Measurements from ENCODE around the gene NLGN4Y.

Gene NLGN4Y

DNA sequence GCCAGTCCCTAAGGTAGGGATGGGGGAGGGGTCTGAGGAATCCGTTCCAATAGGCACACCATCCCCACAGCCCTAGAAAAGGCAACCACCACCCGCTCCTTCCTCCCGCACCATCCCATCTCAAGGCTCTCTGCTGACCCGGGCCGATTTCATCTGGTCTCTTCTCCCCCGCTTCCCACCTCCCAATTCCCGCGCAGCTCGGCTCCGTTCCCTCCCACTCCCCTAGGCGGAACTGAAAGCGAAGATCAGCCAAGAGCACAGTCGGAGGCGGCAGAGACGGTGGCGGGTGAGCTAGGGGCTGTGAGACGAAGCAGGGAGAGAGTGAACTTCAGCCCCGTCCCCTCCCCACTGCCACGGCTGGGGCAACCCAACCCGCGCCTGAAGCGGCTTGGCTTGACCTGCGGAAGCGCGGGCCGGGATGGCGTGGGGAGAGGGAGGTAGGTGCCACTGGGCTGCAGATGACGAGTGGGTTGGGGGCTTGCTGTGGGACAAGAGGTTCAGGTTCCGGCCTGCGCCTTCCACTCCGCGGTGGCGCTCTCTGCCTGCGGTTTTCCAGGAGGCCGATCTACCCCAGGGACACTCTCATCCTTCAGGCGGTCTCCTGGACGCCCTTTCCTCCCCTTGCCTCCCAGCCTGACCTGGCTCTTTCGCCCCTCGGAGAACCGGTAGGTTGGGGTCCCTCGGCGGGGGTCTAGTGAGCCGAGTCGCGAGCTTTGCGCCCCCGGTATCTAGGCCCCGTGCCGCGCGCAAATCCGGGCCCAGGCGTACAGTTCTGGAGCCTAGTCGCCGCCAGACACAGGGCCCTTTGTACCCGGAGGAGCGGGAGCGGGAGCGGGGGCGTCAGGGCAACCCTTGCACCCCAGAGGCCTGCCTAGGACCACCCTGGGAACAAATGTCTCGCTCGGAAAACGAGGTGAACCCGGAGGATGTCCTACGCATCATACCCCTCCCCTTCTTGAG lies at the start of gene NLGN4Y:
Gene NLGN4Y (plus strand): TSS at position 258 of the 960 bp plus-strand sequence. CDS start 97,591 bp downstream, outside the sequence.
- DNase-seq: peak; percentile 0

DNA sequence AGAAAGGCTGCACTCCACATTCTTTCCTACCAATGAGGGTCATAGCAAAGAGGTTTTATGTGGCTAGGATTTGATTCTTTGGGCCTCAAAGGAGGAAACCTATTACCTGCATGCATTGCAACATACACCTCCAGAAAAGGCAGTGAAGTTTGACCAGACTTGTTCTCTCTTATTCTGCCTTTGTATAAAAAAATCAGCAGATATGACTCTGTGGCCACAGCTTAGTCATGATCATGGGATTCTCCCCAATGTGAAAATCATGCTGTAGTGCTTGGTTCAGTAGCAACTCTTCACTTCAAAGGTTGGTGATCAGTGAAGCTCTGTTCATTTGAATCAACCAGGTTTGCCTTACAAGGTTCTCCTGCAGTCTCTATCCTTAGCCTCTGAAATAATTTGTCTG lies 38.4 kb upstream of the NLGN4Y start:
- no peak for DNase-seq

DNA sequence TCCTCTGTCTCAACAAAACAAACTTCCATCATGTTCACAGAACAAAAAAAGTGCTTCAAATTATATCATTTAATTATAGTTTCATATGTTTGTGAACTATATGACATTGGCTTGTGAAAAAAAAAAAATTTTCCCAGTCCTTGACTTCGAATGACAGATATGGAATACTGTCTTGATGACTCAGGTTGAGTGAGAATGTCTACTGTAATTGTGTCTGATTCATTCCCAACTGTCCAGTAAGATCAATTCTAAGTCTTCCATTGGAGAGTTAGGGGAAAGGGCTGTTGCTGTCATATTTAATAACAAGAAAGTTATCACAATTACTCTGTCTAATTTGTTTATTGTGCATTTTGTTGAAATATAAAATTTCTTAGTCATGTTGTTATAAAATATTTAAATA lies 34.1 kb upstream of the NLGN4Y start:
- DNase-seq: no peak

DNA sequence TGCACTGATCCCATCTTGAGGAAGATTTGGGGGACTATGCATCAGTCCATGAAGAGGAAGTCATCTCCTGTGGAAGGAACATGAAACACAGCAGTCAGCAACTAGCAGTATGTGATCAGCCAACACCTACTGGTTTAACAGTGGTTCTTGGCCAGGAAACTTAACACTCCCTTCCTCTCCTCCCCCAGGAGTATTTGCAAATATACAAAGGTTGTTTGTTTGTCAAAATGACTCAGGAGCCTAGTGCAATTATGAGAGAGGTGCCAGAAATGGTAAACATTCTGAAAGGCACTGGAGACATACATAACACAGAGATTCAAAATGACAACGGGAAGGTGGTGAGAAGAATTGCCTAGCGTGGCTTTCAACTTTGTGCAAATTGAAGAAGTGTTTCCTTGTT lies 26.3 kb upstream of the NLGN4Y start:
- no peak for DNase-seq

DNA sequence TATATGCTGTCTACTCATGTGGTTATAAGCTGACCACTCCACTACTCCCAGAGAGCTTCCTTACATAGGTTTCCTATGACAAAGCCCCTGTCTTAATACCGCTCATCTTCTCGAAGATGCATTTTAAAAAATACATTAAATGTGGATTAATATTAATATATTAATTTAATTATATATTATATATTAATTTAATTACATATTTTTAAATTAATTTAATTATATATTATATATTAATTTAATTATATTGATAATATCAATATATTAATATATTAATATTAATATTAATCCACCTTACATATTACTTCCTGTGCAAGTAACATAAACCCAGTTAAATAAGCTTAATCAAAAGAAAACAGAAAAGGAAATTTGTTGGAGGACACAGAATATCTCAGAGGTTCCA lies 19.7 kb upstream of the NLGN4Y start:
- no peak for DNase-seq

DNA sequence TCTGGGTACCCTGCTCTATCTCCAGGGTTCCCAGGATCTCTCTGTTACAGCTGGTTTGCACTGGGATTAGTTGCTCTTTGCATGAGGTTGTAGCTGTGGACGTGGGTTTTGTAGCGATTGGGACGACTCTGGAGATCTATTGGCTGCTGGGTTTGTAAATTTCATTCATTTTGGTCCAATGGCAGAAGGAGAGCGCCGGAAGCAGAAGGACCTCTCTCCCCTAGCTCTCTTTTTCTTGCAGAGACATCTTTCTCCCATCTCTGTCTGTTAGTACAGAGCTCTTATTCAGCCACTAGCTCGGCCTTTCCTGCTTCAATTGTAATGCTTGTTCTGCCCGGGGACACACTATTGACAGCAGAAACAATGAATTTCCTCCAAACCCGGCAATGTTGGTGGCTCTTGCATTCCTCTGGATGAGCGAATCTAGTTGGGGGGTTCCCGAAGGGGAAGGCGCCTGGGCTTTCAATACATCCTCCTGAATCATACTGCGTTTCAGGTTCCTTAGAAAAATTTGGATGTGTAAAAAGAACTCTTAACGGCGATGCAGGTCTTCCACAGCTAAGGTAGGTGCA lies 1.9 kb upstream of the NLGN4Y start:
- DNase-seq: no peak

DNA sequence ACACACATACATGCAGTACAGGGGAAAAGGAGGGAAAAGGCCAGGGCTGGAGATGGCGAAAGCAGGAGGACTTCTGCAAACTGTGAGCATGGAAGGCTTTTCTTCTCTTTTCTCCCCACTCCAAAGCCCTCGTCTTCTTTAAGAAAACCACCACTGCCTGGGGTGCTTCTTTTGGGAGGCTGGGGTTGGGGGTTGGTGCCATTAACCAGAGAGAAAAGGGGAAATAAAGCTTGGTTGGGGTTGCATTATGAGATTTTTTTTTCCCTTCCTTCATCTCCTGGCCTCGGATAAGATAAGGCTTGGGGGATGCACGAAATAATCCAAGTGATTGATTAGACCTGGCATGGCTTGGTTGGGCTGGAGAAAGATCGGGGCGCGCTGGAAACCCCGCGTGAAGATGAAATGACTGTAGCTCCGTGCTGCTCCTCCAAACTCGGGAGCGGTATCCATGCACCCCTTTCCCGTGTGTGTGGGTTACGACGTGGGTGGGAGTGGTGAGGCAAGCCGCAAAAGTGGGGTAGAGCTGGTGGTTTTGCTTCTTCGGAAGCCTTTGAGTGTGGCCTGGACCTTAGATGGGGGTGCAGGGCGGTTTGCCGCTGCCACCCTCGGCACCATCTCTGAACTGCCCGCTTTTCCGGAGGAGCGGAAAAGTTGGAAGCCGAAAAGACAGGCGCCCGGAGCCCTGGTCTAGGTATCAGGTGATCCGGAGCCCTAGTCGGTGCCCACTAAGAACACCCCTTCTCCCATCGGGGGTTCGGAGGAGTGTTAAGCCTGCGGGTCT lies 648 bp upstream of the NLGN4Y start:
- DNase-seq: no peak

DNA sequence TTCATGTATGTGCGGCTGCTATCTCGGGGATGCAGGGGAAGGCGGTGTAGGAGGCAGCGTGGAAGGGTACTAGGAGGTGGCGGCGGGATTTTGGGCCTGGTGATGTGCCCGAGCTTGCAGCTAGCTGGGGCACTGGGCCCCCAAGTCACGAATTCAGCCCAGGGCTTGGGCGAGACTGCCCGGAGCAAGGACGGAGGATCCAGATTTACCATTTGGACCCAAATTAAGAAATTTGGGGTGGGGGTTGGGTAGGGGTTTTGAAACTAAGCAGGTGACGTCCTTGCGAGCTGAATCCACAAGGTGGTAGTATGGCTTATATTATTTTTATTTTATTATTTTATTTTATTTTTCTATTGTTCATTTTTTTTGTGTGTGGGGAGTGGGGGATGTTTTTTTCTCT lies 986 bp downstream of the NLGN4Y start:
- DNase-seq: no peak

DNA sequence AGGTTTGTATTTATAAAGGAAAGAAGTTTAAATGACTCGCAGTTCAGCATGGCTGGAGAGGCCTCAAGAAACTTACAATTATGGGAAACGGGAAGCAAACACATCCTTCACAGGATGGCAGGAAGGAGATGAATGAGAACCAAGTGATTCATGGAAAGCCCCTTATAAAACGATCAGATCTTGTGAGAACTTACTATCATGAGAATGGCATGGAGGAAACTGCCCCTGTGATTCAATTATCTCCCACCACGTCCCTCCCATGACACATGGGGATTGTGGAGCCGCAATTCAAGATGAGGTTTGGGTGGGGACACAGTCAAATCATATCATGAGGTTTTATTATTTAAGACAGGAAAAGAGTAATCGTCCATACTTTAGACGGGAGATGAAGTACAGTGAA lies 4.0 kb downstream of the NLGN4Y start:
- no peak for DNase-seq

DNA sequence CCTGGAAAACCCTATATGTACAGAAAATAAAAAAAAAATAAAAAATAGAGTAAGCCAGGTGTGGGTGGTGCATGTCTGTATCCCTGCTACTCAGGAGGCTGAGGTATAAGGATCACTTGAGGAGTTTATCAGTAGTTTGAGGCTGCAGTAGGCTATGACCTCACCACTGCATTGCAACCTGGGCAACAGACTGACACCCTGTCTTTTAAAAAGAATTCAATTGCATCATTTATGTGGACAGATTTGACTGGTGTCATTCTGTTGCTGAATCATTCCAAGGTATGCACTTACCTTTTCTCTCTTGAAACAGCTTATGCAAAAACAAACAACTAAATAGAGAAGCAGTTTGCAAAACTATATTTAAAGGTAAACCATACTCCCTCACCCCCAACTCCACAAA lies 12.4 kb downstream of the NLGN4Y start:
- DNase-seq: no peak

DNA sequence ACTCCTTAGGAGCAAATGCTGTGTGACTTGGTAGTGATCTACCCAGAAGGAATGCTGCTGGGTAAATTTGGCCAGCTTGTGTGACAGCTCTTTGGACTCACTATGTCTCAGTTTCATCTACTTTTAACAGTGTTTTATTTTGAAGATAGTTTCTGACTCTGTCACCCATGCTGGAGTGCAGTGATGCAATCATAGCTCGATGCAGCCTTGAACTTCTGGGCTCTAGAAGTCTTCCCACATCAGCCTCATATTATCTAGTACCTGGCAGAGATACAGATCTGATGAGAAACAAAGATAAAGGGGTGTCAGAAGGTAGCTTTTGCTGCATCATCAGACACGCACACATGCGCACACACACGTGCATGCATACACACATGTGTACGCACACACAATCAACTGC lies 19.2 kb downstream of the NLGN4Y start:
- no peak for DNase-seq

DNA sequence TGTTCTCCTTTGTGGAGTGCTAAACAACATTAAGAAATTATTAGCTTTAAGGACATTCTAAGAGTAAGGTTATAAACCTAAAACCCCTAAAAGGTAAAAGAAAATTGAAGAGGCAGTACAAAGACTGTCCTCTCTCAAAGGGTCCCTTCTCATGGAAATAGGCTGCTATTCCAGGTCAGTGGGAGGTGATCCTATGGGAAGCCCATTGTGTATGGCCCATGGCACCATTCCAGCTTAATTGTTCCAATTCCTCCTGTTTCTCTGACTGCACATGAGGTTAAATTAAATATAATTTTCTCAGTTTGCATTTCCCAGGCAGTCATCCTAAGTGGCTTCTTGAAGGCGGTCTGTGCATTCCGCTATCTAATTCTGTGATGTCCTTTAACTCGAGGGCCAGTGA lies 57.0 kb downstream of the NLGN4Y start:
- DNase-seq: no peak

DNA sequence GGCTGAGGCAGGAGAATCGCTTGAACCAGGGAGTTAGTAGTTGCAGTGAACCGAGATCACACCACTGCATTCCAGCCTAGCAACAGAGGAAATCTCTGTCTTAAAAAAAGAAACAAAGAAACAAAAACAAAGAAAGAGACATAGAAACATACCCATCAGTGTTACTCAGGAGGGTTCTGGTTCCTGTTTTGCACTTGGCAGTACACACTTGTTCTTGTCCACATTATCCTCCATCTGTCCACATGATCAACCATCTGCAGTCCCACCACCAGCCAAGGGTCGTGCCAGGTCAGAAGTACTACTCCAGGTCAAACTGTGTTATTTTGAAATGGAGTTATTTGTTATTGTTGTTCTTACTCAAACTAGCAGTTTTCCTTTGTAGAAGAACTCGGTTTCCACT lies 62.4 kb downstream of the NLGN4Y start:
- DNase-seq: no peak

DNA sequence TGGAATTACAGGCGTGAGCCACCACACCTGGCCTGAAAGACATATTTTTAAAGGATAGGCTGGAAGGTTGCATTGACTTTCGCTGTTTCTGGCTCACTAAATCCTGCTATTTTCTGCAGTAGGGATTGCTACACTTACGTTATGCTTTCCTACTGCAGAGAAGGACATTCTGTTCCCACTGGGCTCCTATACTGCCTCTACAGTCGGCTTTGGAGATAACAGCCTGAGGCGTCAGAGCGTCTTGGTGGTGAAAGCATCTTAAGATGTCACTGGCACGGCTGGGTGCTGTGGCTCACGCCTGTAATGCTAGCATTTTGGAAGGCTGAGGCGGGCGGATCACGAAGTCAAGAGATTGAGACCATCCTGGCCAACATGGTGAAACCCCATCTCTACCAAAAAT lies 77.0 kb downstream of the NLGN4Y start:
- DNase-seq: no peak

DNA sequence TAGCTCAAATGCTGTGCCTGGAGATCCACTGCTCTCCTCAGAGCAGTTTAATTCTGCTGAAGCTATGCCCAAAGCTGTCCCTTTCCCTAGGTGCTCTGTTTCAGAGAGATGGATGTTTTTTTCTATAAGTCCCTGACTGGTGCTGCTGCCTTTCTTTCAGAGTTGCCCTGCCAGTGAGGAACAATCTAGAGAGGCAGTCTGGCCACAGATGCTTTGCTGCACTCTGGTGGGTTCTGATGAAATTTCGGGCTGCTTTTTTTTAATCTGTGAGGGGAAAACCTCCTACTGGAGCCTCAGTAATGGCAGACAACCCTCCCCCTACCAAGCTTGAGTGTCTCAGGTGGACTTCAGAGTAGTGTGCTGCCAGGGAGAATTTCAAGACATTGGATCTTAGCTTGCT lies 93.3 kb downstream of the NLGN4Y start:
- no peak for DNase-seq

DNA sequence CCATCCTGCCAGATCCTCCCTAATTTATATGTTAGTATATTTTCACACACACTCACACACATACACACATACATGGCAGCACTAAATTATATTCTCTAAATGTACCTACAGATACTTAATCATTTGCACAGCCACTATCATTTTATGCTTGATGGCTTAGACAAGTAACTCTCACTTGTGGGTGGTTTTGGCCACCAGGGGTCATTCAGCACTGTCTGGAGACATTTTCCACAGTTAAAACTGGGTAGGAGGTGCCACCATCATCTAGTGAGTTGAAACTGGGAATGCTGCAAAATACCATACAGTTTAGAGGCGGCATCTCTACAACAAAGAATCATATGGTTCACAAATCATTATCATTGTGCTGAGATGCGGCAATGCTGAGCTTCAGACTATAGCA lies 94.2 kb downstream of the NLGN4Y start:
- DNase-seq: no peak

DNA sequence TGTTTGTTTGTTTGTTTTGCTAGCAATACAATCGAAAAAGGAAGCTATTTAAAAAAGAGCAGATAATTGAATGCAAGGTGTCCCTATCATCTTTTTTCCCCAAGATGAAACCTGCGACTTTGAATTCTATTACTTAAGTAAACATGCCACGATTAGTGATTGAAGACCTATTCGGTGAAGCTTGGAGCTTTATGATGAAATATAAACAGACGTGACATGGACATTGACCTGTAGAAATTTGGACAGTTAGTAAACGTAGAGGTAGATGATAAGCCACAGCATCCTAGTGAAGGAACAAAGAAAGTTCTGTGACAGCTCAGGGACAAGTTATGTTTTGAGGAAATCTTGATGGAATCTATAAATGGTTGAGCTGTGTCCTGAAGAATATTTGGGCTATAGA lies 103.9 kb downstream of the NLGN4Y start:
- no peak for DNase-seq

DNA sequence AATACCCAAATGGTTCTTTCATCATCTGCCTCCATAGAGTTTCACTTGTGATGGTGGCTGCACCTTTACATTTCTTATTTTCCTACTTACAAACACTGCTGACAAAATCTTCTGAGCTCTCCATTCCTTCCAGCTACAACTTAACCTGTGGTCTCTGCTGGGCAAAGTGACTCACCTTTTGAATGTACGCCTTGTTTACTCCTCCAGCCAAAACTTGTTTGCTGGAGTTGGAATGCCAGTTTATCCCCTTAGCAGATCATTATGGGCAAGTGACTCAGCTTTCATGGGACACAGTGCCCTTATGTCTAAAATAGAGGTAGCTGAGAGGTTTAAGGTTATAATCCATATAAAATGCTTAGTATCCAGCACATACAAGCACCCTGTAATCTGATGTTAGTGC lies 107.3 kb downstream of the NLGN4Y start:
- DNase-seq: no peak

DNA sequence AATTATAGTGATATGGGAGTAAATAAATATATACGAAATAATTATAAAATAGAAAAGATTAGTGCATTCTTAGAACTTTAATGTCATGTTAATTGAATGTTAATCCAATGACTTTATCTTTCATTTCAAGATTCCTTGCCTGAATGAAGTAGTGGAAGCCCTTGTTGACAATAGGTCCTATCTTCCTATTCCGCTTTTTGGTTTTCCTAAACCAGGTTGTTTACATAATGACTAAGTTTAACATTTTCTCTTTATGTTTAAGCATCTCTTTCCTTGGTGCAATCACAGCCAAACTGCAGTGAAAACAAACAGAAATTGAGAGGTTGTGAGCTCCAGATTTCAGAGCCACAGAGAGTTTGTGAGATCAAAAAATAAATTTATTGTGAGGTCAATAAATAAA lies 109.4 kb downstream of the NLGN4Y start:
- no peak for DNase-seq

DNA sequence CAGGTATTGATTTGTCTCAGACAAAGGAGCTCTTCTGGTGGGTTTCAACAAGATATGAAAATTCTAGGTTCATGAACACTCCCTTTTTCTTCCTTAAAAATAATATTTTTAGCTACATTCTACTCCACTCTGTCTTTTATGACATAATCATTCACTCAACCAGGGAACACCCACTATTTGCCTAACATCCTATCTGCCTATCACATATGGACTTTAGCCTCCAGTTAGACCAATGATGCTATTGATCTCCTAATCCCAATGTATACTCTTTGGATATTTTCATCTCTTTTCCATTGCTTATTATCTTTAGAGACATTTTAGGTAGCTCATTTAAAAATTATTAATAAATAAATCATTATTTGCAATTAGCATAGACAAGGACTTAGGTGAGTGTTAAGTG lies 110.6 kb downstream of the NLGN4Y start:
- no peak for DNase-seq

DNA sequence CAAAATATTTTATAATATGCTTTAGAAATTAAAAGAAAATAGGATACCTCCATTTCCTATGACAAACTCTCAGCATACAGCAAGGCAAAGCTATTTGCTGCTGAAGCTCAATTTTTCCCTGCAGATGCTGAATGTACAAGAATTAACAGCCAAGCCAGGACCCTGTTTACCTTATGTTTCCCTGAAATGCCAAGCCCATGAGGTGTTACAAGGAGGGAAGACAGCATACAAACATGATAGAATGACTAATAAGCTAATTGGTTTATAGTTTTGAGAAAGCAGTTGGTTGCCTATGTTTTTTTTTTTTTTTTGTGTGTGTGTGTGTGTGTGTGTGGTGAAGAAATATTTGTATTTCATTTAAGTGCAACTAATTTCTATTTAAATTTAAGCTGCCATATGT lies 113.2 kb downstream of the NLGN4Y start:
- DNase-seq: no peak

DNA sequence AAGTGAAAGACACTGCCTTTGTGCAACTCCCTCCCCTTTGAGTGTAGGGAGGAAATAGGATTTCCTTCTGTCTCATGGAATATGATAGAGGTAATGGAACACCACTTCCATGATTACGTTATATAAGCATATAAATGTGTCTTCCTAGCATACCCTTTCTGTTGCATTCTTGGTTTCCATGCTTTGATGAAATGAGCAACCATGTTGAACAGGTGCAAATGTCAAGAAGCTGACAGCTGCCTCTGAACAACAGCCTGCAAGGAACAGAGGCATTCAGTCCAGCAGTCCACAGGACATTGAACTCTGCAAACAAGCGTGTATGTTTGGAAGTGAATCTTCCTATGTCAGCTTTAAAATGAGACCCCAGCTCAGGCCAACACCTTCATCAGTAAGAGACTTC lies 117.5 kb downstream of the NLGN4Y start:
- DNase-seq: no peak

DNA sequence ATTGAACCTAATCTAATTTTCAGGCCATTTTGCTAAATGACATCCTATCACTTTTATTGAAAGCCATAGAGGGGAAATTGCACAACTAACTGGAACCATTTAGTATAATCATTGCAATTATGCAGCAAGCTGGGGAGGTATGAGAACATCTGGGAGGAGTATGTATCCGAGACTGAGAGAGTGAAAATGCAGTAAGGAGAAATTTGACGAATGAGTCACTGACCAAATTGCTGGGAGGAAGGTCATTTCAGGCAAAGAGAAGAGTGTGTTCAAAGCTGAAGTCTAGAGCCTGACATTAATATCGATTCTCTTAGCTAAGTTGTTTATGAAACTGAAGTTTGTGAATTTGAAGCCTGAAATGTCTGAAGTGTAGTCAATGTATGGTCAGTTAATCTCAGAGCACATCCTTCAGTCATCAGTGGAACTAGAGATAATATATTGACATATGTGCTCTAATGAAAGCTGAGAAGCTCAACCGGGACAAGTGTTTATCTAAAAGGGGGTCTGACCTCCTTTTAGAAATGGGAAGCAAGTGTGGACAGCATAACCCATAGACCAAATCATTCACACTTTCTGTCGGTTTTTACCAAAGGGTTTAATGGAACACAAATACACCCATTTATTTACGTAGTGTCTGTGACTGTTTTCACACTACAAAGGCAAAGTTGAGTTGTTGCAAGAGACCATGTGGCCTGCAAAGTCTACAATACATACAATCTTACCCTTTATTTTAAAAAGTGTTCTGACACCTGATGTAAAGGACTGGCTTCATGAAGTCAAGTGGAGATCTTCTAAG lies 120.0 kb downstream of the NLGN4Y start:
- DNase-seq: no peak

Measured in inflammatory macrophage treated with lipopolysaccharide for 4 hours (primary cell).